HEK293 (cell line): ENCODE data around the gene FSTL3.

Experiments
- CTCF ChIP-seq: fragments of 450-650 bp; formaldehyde crosslinking; IDR thresholded peaks from 2 replicates; pipeline ENCODE4 v1.5.1; 2016; ENCODE audit warnings: missing biosample characterization, missing genetic modification characterization
- REST ChIP-seq: fragments of 450-650 bp; formaldehyde crosslinking; IDR thresholded peaks from 2 replicates; pipeline ENCODE4 v1.5.1; 2016; ENCODE audit warnings: missing biosample characterization, missing genetic modification characterization
- YY1 ChIP-seq: fragments of 450-650 bp; formaldehyde crosslinking; IDR thresholded peaks from 2 replicates; pipeline ENCODE4 v1.5.1; 2018; ENCODE audit warnings: missing biosample characterization, missing genetic modification characterization
- ZBTB6 ChIP-seq: fragments of 450-650 bp; formaldehyde crosslinking; IDR thresholded peaks from 2 replicates; pipeline ENCODE4 v1.5.1; 2017; ENCODE audit warnings: missing biosample characterization, missing genetic modification characterization
- ZBTB7A ChIP-seq: fragments of 450-650 bp; formaldehyde crosslinking; IDR thresholded peaks from 2 replicates; pipeline ENCODE4 v1.5.1; 2016; ENCODE audit warnings: low read depth, missing biosample characterization, missing genetic modification characterization
- ZBTB8A ChIP-seq: fragments of 450-650 bp; formaldehyde crosslinking; IDR thresholded peaks from 2 replicates; pipeline ENCODE4 v1.5.1; 2016; ENCODE audit warnings: missing biosample characterization, missing genetic modification characterization
- ZNF146 ChIP-seq: fragments of 450-650 bp; formaldehyde crosslinking; IDR thresholded peaks from 2 replicates; pipeline ENCODE4 v1.5.1; 2016; ENCODE audit warnings: missing biosample characterization, missing genetic modification characterization
- ZNF174 ChIP-seq: fragments of 450-650 bp; formaldehyde crosslinking; IDR thresholded peaks from 2 replicates; pipeline ENCODE4 v1.5.0; 2017; ENCODE audit warnings: missing biosample characterization, mild to moderate bottlenecking, missing genetic modification characterization
- ZNF18 ChIP-seq: fragments of 450-650 bp; formaldehyde crosslinking; IDR thresholded peaks from 2 replicates; pipeline ENCODE4 v1.5.1; 2016; ENCODE audit warnings: missing biosample characterization, missing genetic modification characterization
- ZNF354C ChIP-seq: fragments of 450-650 bp; formaldehyde crosslinking; IDR thresholded peaks from 2 replicates; pipeline ENCODE4 v1.5.1; 2016; ENCODE audit warnings: missing biosample characterization, missing genetic modification characterization, low read depth, borderline replicate concordance
- ZNF423 ChIP-seq: fragments of 450-650 bp; formaldehyde crosslinking; IDR thresholded peaks from 2 replicates; pipeline ENCODE4 v1.5.1; 2016; ENCODE audit warnings: missing biosample characterization, missing genetic modification characterization

- TF ChIP-seq ZNF146 (tag by site-specific recombination) (no peak), ZNF18 (no peak), CTCF (tag by site-specific recombination) (no peak), ZBTB6 (tag by site-specific recombination) (no peak), REST (no peak), YY1 (tag by site-specific recombination) (no peak), ZNF354C (no peak), ZNF174 (tag by site-specific recombination) (no peak), ZNF423 (tag by site-specific recombination) (no peak), ZBTB8A (tag by site-specific recombination) (no peak), ZBTB7A (tag by site-specific recombination) (peak; percentile 43; the same call in 1 of the 2 replicates)
Measured at GRCh38 chr19:726993-727956, 51.1 kb downstream of the FSTL3 start.
